Measurements from ENCODE around the gene SUPT3H. TPM values are rescaled to one million over a fixed set of nuclear protein-coding genes. Genes with fewer than 3 reads are reported as not detected.

Gene SUPT3H
- total and polyA plus RNA-seq, 2 of the 13 experiments (the other 11 are each of a cell fraction or from before 2014, with no cell fraction given): 11.9 to 36.1 TPM

DNA sequence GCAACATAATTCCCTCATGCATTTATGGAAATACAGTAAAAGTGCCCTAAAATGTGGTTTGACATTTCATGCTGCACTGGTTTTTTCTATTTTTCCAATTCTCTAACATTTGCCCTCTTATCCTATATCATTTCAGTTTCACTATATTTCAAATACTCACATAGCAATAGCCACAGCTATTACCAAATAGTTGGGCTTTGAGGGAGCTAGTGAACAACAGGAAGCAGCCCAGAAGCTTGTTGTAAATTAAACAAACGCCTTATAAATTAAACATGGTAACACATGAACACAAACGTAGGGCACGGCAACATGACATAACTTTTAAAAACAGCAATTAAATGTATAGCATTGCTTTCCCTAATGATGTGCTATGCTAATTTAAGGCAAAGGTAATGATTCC, 521.3 kb downstream of the SUPT3H start (continued):
- TF ChIP-seq, protein P1, sequence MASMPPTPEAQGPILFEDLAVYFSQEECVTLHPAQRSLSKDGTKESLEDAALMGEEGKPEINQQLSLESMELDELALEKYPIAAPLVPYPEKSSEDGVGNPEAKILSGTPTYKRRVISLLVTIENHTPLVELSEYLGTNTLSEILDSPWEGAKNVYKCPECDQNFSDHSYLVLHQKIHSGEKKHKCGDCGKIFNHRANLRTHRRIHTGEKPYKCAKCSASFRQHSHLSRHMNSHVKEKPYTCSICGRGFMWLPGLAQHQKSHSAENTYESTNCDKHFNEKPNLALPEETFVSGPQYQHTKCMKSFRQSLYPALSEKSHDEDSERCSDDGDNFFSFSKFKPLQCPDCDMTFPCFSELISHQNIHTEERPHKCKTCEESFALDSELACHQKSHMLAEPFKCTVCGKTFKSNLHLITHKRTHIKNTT (CRISPR knock-in tag; IDR thresholded peaks at IDR 0.05): no peak
- TF ChIP-seq ZSCAN12 (CRISPR knock-in tag; IDR thresholded peaks at IDR 0.05) (no peak), MED13 (CRISPR knock-in tag; IDR thresholded peaks at IDR 0.05) (no peak), ZFP37 (CRISPR knock-in tag; IDR thresholded peaks at IDR 0.05; ENCODE audit: borderline replicate concordance) (no peak), LRRFIP1 (CRISPR knock-in tag; conservative IDR thresholded peaks at IDR 0.05) (no peak), FOXP4 (CRISPR knock-in tag; IDR thresholded peaks at IDR 0.05) (no peak)

Data from HepG2 (cell line).